ENCODE results near the gene TGM4.

The TGM4 gene

GRCh38 chr3:44918087-44918486 lies 43.7 kb downstream of the TGM4 start:
- Histone ChIP-seq H3K4me3 (ENCODE audit: low read depth, low read length) (no peak overlapping the region), H3K36me3 (ENCODE audit: control insufficient read depth in 2 of 2, insufficient read depth in 1 of 2, low read length in 2 of 2) (peaks cover 0 to 24% of the 10 kb centered on the region in 2 experiments; a peak in 2 of 3 replicates), H3K4me1 (ENCODE audit: control insufficient read depth, insufficient read depth, low read length) (no peaks in the 10 kb centered on the region), H3K27ac (ENCODE audit: extremely low read depth, low read depth, low read length) (no peak overlapping the region), H3K9me3 (ENCODE audit: control insufficient read depth, insufficient read depth, low read depth, low read length) (no peaks in the 10 kb centered on the region)
- TF ChIP-seq ZNF704 (tag by site-specific recombination; IDR thresholded peaks at IDR 0.05), result no peak
- TF ChIP-seq SP3 (tag by site-specific recombination; IDR thresholded peaks at IDR 0.05), result no peak
- no peak for TF ChIP-seq ZBTB48 (tag by site-specific recombination; IDR thresholded peaks at IDR 0.05)
- no peak for TF ChIP-seq ZNF350 (tag by site-specific recombination; IDR thresholded peaks at IDR 0.05)
- TF ChIP-seq, protein P1, sequence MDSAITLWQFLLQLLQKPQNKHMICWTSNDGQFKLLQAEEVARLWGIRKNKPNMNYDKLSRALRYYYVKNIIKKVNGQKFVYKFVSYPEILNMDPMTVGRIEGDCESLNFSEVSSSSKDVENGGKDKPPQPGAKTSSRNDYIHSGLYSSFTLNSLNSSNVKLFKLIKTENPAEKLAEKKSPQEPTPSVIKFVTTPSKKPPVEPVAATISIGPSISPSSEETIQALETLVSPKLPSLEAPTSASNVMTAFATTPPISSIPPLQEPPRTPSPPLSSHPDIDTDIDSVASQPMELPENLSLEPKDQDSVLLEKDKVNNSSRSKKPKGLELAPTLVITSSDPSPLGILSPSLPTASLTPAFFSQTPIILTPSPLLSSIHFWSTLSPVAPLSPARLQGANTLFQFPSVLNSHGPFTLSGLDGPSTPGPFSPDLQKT (IDR thresholded peaks at IDR 0.05; ENCODE audit: borderline replicate concordance, low read depth, low read length), result no peak
- no peak for TF ChIP-seq ZNF148 (tag by site-specific recombination; IDR thresholded peaks at IDR 0.05; ENCODE audit: borderline replicate concordance)
- TF ChIP-seq ZNF843 (tag by site-specific recombination; IDR thresholded peaks at IDR 0.05), result no peak
- no peak for TF ChIP-seq ZNF202 (tag by site-specific recombination; IDR thresholded peaks at IDR 0.05; ENCODE audit: borderline replicate concordance)
- no peak for TF ChIP-seq ZNF248 (tag by site-specific recombination; IDR thresholded peaks at IDR 0.05)
- TF ChIP-seq GFI1B (tag by site-specific recombination; IDR thresholded peaks at IDR 0.05), result no peak
- ChIA-PET CTCF (no interaction called here), POLR2A (no interaction called here)

DNA sequence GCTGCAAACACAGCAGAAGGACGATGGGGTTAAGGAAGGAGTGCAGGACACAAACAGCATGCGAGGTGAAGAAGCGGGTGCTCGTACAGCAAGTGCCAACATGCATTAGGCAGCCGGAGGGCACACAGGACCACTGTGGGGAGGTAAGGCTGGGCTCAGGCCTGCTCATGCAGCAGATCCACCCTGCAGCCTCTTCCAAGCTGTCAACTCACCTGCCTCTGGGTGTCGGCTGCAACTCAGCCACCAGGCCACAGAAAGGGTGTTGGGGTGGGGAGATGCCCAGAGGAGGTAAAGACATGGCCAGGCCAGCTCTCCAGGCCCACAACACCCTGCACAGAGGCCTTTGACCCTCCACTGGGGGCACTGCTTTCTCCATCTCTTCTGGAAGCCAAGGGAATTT lies 44.2 kb downstream of the TGM4 start:
- H3K36me3 ChIP-seq (ENCODE audit: control insufficient read depth in 2 of 2, insufficient read depth in 1 of 2, low read length in 2 of 2), result peaks cover 0 to 24% of the 10 kb centered on the region in 2 experiments; a peak in 2 of 3 replicates
- CTCF ChIA-PET, result no interaction called here
- H3K4me3 ChIP-seq (ENCODE audit: low read depth, low read length), result no peak overlapping the region
- no peaks in the 10 kb centered on the region for H3K4me1 ChIP-seq (ENCODE audit: control insufficient read depth, insufficient read depth, low read length)
- no peak for TF ChIP-seq BCL11A (tag by site-specific recombination; IDR thresholded peaks at IDR 0.05; ENCODE audit: low read depth)
- TF ChIP-seq, protein P2, sequence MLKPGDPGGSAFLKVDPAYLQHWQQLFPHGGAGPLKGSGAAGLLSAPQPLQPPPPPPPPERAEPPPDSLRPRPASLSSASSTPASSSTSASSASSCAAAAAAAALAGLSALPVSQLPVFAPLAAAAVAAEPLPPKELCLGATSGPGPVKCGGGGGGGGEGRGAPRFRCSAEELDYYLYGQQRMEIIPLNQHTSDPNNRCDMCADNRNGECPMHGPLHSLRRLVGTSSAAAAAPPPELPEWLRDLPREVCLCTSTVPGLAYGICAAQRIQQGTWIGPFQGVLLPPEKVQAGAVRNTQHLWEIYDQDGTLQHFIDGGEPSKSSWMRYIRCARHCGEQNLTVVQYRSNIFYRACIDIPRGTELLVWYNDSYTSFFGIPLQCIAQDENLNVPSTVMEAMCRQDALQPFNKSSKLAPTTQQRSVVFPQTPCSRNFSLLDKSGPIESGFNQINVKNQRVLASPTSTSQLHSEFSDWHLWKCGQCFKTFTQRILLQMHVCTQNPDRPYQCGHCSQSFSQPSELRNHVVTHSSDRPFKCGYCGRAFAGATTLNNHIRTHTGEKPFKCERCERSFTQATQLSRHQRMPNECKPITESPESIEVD (tag by site-specific recombination; IDR thresholded peaks at IDR 0.05), result no peak
- TF ChIP-seq HOXD13 (CRISPR knock-in tag; IDR thresholded peaks at IDR 0.05; ENCODE audit: borderline replicate concordance), result no peak
- TF ChIP-seq ZFP37 (tag by site-specific recombination; IDR thresholded peaks at IDR 0.05), result no peak
- TF ChIP-seq OVOL3 (tag by site-specific recombination; IDR thresholded peaks at IDR 0.05), result no peak
- no peak for TF ChIP-seq ZFHX2 (tag by site-specific recombination; conservative IDR thresholded peaks at IDR 0.05)
- TF ChIP-seq ZNF785 (tag by site-specific recombination; IDR thresholded peaks at IDR 0.05), result no peak
- TF ChIP-seq, protein P1 (IDR thresholded peaks at IDR 0.05; ENCODE audit: borderline replicate concordance, low read depth, low read length), result no peak
- TF ChIP-seq ZNF274 (IDR thresholded peaks at IDR 0.05; ENCODE audit: low read length), result no peak
- TF ChIP-seq ZNF274 (tag by site-specific recombination; IDR thresholded peaks at IDR 0.05; ENCODE audit: borderline replicate concordance), result no peak
- no peak for TF ChIP-seq ZNF280C (tag by site-specific recombination; IDR thresholded peaks at IDR 0.05)
- no peak overlapping the region for H3K27ac ChIP-seq (ENCODE audit: extremely low read depth, low read depth, low read length)
- H3K9me3 ChIP-seq (ENCODE audit: control insufficient read depth, insufficient read depth, low read depth, low read length), result no peaks in the 10 kb centered on the region
- POLR2A ChIA-PET, result no interaction called here

Data from HEK293 (cell line).